Esophagus mucosa (tissue), 1 donor: ENCODE data around the gene ZPBP2. TPM values are rescaled to one million over a fixed set of nuclear protein-coding genes. Genes with fewer than 3 reads are reported as not detected.
A peak's percentile ranks its signal among the peaks of the same experiment; 100 is the strongest.

Source experiments
- ATAC-seq: fragments of 200-7000 bp; cut with Tn5 transposase; one replicate; pipeline ENCODE4 v1.9.1; 2020
- total RNA-seq: library from RNA; stranded (reverse); gene quantifications from one replicate; pipeline ENCODE4 v1.2.4, GENCODE V29; 2023
- donor health status: DM: yes; HTN: yes; CAD: no.

ZPBP2 gene
- total RNA-seq, 1 donor from 2014 or later, result not detected

DNA sequence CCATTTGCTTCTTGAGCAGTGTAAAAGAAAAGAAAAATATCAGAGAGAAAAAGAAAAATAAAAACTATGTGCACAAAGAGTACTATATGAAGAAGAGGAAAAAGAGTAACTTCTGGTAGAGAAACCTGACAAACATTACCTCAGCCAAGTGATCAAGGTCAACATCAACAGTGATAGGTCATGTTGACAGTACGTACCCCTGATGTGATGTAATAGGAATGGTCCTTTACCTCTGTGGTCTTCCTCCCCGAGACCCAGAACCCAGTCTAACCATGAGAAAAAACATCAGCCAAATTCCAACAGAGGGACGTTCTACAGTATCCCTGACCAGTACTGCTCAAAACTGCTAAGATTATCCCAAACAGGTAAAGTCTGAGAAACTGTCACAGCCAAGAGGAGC, 46.0 kb downstream of the ZPBP2 start:
- no peak for ATAC-seq

DNA sequence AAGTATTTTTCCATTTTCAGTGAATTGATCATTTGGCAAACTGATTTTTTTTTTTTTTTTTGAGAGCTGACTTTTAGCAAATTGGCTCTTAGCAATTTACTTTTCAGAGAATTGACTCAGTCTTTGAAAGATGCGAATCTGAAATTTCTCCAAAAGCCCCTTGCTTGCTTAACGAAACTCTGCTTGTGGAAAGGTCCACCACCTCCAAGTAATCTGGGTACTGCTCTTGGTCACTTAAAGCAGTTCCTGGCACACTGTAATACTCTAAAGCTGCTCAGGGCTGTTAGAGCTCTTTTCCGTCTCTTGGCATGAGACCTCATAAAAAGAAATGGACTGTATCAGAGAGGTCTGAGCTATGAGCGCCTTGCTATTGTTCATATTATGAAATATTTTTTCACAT, 47.6 kb downstream of the ZPBP2 start:
- ATAC-seq, result no peak

DNA sequence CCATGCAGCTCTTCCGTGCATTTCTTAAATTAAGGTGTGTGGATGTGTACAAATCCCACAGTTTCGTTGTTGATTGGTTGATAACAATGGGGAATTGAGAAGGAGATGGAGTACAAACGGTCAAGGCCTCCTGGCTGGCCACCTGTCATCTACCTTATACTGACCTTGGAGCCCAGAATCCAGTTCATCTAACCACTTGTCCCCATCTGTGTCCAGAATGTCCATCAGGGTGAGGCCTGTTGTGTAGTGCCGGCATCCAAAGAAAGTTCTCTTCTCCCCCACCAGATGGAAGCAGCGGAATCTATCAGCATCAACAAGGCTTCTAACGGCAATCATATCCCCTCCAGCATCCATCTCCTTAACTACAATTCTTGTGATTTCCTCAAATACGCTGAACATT, 48.9 kb downstream of the ZPBP2 start:
- no peak for ATAC-seq

DNA sequence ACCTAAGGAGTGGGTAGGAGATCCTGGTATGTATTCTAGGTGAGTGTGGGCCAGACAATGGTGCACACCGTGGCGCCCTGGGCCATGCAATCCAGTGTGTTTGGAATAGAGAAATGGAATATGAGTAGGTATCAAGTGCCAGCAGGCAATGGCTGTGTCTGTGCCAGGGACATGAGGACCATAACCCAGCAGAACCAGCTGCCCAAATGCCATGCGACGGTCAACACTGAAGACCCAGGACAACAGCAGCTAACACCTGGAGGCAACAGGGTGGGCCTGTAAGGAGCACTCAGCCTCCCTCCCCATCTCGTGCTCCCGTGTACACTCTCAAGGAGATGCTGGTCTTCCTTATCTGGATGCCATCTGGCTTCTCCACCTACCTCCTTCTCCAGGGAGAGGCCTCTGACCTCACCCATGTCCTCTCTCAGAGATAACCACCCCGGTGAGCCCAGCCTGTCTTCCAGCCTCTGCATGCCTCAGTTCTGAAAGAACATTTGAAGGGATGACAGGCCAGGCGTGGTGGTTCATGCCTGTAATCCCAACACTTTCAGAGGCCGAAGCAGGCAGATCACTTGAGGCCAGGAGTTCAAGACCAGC, 51.2 kb downstream of the ZPBP2 start:
- ATAC-seq, result no peak

DNA sequence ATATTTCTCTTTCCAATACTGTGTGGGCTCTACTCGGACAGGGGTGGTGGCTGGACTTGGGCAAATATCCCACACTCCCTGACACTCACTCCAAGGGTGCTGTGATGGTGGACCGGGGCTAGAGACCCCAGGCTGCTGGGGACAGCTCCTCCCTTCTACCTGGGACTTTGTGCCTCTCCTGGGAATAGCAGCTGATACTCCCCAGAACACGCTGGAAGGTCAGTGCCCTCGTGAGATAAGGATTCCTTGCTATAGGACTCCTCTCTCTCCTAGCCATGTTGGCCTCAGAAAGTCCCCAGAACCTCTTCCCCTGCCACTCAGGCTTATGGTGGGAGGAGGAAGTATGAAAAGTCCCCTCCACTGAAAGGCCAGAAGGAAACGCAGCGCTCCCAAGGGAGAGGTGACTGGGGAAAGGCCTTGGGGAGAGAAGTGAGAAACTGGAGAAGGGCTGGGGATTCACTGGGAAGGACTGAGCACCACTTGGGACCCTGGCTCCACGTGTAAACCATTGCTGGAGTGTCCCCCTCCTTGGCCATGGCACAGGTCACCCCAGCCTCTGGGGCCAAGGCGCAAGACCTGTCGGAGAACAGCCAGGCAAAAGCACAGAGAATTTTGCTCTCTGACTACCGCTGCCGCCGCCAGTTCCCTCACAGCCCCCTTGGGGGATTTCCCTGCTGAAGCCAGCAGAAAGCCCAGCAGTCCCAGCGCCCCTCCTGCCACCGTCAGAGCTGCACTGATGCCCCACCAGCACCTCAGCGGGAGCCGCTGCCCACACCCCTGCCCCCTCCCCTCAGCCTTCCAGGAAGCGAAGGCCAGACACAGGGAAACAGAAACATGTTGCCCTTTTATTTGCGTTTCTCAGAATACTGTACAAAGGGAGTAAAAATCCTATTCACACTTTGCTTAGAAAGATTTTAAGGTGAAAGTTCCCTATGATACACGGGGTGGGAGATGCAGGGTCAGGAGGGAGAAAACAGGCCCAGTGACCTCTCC, 52.5 kb downstream of the ZPBP2 start:
- ATAC-seq, result no peak

DNA sequence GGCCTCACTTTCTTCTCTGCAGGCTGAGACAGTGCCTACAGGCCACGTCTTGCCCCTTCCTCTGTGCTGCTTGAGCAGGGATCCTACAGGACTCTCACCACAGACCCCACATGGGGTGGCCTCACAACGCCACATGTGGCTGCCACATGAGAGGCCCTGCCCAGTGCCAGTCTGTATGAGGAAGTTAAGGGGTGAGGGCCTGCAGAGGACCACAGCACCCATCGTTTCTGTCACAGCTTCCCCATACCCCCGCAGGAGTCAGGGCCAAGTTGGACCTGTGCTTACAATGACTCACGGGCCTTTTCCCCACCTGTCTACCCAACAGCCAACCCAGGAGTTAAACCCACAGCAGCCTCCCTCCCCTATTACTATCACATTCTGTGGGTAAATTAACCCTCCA, 53.3 kb downstream of the ZPBP2 start:
- no peak for ATAC-seq

DNA sequence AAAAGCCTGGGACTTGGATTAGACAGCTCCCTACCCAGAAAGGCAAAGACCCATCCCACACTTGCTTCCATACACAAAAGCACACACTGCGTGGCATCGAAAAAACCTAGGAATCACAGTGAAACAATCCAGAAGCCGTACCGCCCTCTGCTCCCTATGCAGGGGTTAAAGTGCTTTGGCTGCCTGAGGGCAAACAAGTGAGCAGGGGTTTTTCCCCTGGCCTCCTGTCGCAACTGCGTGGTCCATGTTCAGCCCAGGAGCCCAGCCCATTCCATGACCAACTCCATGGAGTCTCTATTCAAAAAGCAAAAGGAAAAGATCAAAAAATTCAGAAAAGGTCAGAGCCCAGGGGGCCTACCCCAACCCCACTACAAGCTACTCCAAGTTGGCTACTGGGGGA, 54.0 kb downstream of the ZPBP2 start:
- no peak for ATAC-seq

DNA sequence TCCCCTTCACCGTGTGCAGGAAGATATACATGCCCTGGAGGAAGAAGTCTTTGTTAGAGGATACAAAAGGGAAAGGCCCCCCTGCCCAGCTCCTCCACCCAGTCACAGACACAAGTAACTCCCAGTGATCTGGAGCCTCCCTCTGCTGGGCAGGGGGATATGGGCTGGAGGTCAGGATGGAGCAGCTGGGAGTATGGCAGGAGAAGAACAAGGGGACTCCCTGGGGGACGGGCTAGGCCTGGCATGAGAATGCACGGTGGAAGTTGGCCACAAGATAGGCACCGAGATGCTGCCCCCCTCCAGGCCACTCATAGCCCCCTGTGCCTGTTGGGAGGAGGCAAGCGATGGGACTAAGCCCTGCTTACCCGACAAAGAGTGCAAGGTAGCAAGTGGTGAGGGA, 55.2 kb downstream of the ZPBP2 start:
- no peak for ATAC-seq

DNA sequence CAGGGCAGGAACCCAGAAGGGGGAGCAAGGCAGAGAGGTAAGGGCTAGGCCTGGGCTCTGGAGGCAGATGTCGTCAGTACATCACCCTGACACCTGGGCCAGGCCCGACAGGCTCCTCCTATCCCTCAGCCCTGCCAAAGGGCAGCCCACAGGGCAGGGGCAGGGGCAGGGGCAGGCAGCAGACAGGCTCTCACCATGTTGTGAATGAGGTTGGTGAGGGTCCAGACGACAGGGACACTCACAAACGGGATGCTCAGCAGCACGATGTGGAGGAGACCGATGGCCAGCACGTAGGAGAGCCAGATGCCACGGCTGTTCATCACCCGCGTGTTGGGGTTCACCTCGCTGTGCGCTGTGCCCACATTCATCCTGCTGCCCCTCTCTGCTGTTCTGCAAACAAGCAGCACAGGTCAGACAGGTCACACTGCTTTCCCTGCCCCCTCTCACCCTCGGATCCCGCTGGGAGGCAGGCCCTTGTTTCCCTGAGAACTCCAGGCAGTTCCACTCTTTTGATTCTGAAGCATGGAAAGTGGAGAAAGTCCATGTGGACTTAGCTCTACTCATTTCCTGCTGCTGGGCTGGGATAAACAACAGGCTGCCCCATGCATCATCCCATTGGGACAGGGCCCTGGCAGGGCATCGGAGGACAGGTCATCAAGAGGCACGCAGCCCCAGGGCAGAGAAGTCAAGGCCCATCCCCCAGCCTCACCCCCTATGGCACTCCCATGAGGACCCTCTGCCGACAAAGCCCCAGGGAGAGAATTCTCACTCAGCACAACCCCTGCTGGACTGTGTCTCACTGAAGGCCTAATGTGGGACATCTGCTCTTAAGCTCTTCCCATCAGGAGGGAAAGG, 56.1 kb downstream of the ZPBP2 start:
- ATAC-seq, result no peak

DNA sequence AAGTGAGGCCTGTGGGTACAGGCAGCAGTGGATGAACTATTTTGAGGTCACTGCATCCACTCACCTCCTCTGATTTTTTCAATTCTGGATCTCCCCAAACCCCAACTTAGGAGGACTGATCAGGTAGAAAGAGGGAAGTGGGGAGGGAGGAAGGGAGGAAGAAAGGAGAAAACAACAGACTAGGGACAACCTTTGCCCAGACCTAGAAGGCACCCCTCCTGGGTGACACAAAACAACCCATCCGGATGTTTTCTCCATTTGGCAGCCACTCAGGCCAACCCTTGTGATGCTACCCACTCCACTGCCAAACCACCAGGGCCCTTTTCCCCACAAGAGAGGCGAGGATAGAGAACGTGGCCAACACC, 56.7 kb downstream of the ZPBP2 start:
- no peak for ATAC-seq

DNA sequence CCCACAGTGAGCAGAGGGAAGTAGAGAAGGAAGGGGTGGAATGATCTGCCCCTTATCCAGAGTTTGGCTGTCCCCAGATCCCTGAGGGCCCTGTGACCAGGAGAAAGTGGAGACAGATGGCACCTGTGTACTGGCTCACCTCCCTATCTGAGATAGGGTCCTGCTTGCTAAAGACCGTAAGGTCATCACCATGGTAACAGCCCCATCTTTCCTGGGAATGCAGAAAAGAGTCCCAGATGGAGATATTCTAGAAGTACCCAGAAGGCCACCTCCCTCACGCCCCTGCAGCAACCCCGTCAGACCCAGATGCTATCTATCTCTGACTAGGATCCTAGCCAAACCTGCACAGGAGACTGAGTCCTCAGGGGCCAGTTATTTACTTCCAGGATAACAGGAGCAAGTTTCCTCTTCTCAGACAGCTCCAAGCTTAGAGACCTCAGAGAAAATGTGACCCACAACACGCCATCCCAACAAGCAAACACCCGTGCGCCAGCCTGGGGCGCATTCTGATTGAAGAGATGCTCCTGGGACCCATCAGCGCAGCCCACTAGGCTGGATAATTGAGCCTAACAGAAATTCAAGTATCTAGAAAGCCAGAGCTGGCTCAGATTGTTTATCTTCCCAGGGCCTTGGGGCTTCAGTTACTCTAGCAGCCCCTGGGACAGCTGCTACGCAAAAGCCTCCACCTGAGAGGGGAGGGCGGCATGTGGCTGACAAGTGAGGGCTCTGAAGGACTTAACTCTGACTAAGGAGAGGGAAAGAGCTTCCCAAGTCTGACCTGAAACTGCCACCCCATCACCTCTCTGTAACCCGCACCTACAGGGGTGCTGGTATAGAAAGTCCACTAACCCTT, 57.5 kb downstream of the ZPBP2 start:
- no peak for ATAC-seq

DNA sequence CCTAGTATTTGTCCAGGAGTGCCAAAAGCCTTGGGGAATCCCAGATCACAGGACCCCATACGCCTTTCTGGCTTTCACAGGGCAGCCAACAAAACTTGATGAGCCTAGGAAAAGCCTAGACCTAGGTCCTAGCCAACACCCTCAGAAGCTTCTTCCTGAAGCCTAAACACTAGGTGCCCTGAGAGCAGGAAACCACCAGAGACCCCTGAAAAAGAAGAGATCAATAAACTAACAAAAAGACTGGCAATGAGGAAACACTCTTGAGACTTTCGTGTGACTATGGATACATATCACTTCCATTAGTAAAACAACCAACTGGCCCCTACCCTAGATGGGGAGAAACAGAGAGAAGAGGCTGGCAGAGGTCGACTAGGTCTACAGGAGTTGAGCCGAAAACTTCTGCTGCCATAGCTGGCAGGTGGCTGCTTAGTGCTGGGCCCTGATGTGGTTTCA, 58.2 kb downstream of the ZPBP2 start:
- no peak for ATAC-seq

DNA sequence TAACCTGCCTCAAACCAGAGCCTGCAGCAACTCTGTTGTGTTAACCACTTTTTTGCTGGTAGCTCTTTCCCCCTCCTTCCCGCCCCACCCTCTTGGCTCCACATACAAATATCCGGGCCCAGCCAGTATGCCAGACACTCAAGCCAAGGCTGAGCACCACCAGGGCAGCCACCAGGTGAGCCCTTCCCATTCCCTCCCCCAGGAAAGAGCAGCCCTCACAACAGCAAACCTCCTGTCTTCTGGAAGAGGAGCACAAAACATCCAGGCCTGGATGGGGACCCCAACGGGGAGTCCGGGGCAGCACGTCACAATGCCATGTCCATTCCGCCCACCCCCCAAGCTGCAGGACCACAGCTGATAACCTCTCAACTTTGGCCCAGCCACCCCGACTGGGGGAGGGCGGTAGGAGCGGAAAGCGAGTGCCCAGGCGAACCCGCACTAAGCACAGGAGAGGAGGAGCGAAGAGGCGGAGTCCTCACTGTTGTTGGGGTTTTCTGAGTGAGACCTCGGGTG, 58.6 kb downstream of the ZPBP2 start:
- peak; percentile 46 for ATAC-seq

Other genes starting within 250 kb of the ZPBP2 start
- 1.6 TPM for gene PPP1R1B, start 241.2 kb upstream of the ZPBP2 start, total RNA-seq
- gene STARD3, start 231.1 kb upstream of the ZPBP2 start, total RNA-seq, result 28.0 TPM
- 0.40 TPM for gene TCAP, start 202.9 kb upstream of the ZPBP2 start, total RNA-seq
- gene PNMT, start 199.7 kb upstream of the ZPBP2 start, total RNA-seq, result 1.1 TPM
- 22.4 TPM for gene PGAP3, start 180.1 kb upstream of the ZPBP2 start, total RNA-seq
- 118 TPM for gene ERBB2, start 168.1 kb upstream of the ZPBP2 start, total RNA-seq
- gene MIEN1, start 137.7 kb upstream of the ZPBP2 start, total RNA-seq, result 44.3 TPM
- gene GRB7, start 130.3 kb upstream of the ZPBP2 start, total RNA-seq, result 45.3 TPM
- gene IKZF3, start 3.9 kb upstream of the ZPBP2 start, total RNA-seq, result 1.1 TPM
- gene GSDMB, start 50.4 kb downstream of the ZPBP2 start, total RNA-seq, result 1.6 TPM
- 18.5 TPM for gene ORMDL3, start 59.4 kb downstream of the ZPBP2 start, total RNA-seq
- not detected for gene LRRC3C, start 59.5 kb downstream of the ZPBP2 start, total RNA-seq
- 1.9 TPM for gene GSDMA, start 94.8 kb downstream of the ZPBP2 start, total RNA-seq
- gene PSMD3, start 112.6 kb downstream of the ZPBP2 start, total RNA-seq, result 80.2 TPM
- gene CSF3, start 147.2 kb downstream of the ZPBP2 start, total RNA-seq, result 0.64 TPM
- 55.9 TPM for gene MED24, start 186.2 kb downstream of the ZPBP2 start, total RNA-seq
- gene THRA, start 194.8 kb downstream of the ZPBP2 start, total RNA-seq, result 9.4 TPM
- 14.6 TPM for gene NR1D1, start 232.4 kb downstream of the ZPBP2 start, total RNA-seq